ENCODE results near the gene HYCC1.
"Not testable (repeated sequence)": the region's sequence is repeated elsewhere in the genome, so short reads cannot be mapped to it uniquely, and the experiment has no call there.

HYCC1 gene

DNA sequence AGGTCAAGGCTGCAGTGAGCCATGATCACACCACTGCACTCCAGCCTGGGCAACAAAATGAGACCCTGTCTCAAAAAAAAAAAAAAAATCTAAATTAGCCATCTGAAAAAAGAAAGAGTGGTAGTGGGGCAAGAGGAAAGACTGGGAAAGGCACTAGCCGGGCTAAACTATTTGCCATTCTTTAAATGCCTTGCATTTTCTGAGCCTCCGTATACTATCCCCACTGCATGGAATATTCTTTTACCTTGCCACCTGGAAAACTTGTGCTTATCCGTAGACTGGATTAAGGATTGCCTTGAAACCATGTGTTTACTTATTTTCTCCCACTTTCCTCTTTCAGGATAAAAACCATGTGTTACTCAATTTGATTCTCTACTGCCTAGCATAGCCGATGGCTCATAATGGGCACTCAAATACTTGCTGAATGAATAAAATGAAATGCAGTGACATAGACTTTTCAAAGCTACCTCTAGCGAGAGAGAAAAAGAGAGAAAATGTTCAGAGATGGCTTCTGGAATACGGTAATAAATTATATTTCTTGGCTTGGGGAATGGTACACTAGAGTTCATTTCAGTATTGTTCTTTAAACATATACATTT lies 30.6 kb downstream of the HYCC1 start:
- DNase-seq (ENCODE audit: low spot score): no peak

DNA sequence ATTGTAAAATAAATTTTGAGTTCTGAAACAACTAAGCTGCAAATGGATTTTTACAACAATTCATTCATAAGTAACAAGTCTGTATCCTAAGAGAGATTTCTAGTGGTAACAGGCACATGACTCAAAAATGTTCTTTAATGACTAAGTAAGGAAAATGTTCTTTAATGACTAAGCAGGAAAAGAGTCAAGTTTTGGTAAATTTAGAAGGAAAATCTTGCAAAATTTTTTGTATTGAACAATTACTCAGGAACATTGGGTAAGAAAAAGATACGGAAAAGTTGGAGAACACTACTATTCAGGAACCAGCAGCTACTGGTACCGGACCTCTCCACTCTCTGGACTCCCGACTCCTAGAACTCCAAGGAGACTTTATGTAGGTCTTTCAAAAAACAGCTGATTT lies 33.5 kb downstream of the HYCC1 start:
- no peak for DNase-seq (ENCODE audit: low spot score)

DNA sequence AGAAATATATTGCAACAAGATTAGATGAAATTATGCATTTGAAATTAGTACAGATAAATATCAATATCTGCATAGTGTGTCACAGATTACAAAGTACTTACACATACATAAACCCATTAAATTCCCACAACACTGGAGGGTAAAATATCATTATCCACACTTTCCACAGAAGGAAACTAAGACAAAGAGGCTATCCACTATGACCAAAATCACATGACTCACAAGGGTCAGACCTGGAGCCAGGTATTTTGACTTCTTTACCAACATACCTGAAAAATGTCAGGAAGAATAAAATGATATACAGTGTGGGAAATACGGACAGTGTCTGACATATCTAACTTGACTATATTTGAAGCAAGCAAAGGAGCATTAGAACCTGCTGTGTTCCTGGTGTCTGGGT lies 34.1 kb downstream of the HYCC1 start:
- DNase-seq (ENCODE audit: low spot score): no peak

DNA sequence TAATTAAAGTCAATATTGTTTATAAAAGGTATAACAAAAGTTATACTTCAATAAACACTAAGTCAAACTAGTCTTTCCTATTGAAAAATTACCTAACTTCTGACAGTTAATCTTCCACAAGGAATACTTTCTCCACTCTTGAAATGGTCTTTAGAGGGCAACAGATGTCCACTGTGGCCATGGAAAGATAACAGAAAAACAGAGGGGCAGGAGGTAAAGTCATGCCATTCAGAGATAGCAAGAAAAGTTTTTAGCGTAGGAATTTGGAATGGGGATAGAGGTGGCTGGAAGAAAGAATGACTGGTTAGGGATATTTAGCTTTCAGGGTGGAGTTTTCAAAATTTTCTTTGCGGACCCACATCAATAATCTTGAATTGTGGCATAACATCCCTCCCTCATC lies 34.7 kb downstream of the HYCC1 start:
- no peak for DNase-seq (ENCODE audit: low spot score)

DNA sequence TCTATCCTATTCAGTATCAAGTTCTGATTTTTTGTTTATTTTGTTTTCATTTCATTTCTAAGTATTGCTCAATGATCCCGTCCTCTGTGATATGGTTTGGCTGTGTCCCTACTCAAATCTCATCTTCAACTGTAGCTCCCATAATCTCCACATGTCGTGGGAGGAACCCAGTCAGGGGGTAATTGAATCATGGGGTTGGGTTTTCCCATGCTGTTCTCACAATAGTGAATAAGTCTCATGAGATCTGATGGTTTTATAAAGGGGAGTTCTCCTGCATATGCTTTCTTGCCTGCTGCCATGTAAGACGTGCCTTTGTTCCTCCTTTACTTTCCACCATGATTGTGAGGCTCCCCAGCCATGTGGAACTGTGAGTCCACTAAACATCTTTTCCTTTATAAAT lies 39.3 kb downstream of the HYCC1 start:
- DNase-seq (ENCODE audit: low spot score): not testable (repeated sequence)

DNA sequence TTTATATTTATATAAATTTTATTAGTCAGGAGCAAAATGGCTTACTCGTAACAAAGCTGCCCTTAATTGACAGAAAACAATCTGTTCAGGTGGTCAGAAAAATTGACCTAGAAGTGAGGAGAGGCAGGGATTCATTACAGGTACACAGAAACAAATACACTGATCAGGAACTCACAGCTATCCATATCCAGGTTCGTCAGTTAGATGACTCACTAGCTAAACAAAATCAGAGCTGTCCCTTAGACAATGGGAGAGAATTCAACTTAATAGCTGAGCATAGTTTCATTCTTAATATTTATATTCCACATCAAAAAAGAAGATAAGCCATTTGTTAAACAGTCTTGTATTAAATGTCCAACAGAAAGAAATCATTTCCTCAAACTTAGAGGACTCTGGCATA lies 41.7 kb downstream of the HYCC1 start:
- DNase-seq (ENCODE audit: low spot score): no peak

DNA sequence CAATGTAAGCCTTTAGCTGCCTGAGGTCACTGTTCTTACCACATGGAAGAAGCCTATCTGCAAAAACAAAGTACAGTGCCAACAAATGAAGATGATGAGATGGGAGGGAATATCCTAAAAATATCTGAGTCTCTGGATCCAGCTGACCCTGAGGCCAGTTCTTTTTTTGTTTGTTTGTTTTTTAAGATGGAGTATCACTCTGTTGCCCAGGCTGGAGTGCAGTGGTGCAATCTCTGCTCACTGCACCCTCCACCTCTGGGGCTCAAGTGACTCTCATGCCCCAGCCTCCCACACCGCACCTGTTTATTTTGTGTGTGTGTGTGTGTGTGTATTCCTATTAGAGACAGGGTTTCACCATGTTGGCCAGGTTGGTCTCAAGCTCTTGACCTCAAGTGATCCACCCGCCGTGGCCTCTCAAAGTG lies 44.9 kb downstream of the HYCC1 start:
- no peak for DNase-seq (ENCODE audit: low spot score)

All from NAMALWA (cell line).